HEK293 (cell line): ENCODE data around the gene SLC22A4.

Source experiments
- CTCF ChIA-PET: fragments of 350-600 bp; formaldehyde crosslinking; extraction: SDS; loops from one replicate; lab custom pipeline; 2021; ENCODE audit warnings: antibody characterized with exemption; lab: Yijun Ruan, JAX
- POLR2A ChIA-PET: fragments of 300-600 bp; formaldehyde crosslinking; extraction: SDS; loops from one replicate; lab custom pipeline; 2020; ENCODE audit warnings: antibody characterized with exemption, inconsistent platforms; lab: Yijun Ruan, JAX
- H3K27ac ChIP-seq: fragments of 200-500 bp; sonication (Bioruptor generic); 2 replicates; pipeline ENCODE4 v1.5.1; 2014; ENCODE audit warnings: low read depth, low read length, control low read depth, inconsistent platforms; ENCODE audit errors: extremely low read depth
- H3K36me3 ChIP-seq, 2 experiments: fragments of 200-500 bp in 1 of 2; sonication (Bioruptor generic) in 1 of 2; 1 replicate in 1 of 2; 2 replicates in 1 of 2; pipeline ENCODE4 v1.5.1; 2014 to 2017; ENCODE audit warnings: inconsistent platforms in 2 of 2, low read length in 2 of 2; ENCODE audit not compliant: control insufficient read depth in 2 of 2, insufficient read depth in 1 of 2
- H3K4me1 ChIP-seq: fragments of 200-500 bp; sonication (Bioruptor generic); 2 replicates; pipeline ENCODE4 v1.5.1; 2014; ENCODE audit warnings: mild to moderate bottlenecking, low read length, inconsistent platforms; ENCODE audit not compliant: control insufficient read depth, insufficient read depth
- H3K4me3 ChIP-seq: 2 replicates; pipeline ENCODE4 v1.5.1; 2011; ENCODE audit warnings: low read depth, mild to moderate bottlenecking, control low read depth, low read length, moderate library complexity
- H3K9me3 ChIP-seq: fragments of 200-500 bp; sonication (Bioruptor generic); 2 replicates; pipeline ENCODE4 v1.5.1; 2014; ENCODE audit warnings: low read depth, low read length, inconsistent platforms; ENCODE audit not compliant: control insufficient read depth, insufficient read depth
- GLI2 ChIP-seq: fragments of 450-650 bp; formaldehyde crosslinking; IDR thresholded peaks from 2 replicates; pipeline ENCODE4; 2017; ENCODE audit warnings: missing biosample characterization, missing genetic modification characterization, low read depth, borderline replicate concordance
- KLF8 ChIP-seq: fragments of 450-650 bp; formaldehyde crosslinking; IDR thresholded peaks from 2 replicates; pipeline ENCODE4 v1.5.1; 2016; ENCODE audit warnings: missing biosample characterization, missing genetic modification characterization
- PRDM10 ChIP-seq: fragments of 450-650 bp; formaldehyde crosslinking; IDR thresholded peaks from 2 replicates; pipeline ENCODE4 v1.5.1; 2016; ENCODE audit warnings: missing biosample characterization, missing genetic modification characterization
- SP7 ChIP-seq: fragments of 450-650 bp; formaldehyde crosslinking; IDR thresholded peaks from 2 replicates; pipeline ENCODE4 v1.5.1; 2016; ENCODE audit warnings: missing biosample characterization, missing genetic modification characterization
- ZBTB11 ChIP-seq: fragments of 450-650 bp; formaldehyde crosslinking; conservative IDR thresholded peaks from 2 replicates; pipeline ENCODE4 v1.5.1; 2016; ENCODE audit warnings: low read depth, missing biosample characterization, missing genetic modification characterization
- ZEB2 ChIP-seq: fragments of 450-650 bp; formaldehyde crosslinking; IDR thresholded peaks from 2 replicates; pipeline ENCODE4 v1.5.1; 2016; ENCODE audit warnings: missing biosample characterization, missing genetic modification characterization
- ZNF19 ChIP-seq: fragments of 450-650 bp; formaldehyde crosslinking; IDR thresholded peaks from 2 replicates; pipeline ENCODE4; 2016; ENCODE audit warnings: missing biosample characterization, missing genetic modification characterization, low read depth
- ZNF211 ChIP-seq: fragments of 450-650 bp; formaldehyde crosslinking; IDR thresholded peaks from 2 replicates; pipeline ENCODE4 v1.5.1; 2016; ENCODE audit warnings: low read depth, missing biosample characterization, missing genetic modification characterization
- ZNF248 ChIP-seq: fragments of 450-650 bp; formaldehyde crosslinking; IDR thresholded peaks from 2 replicates; pipeline ENCODE4 v1.5.1; 2017; ENCODE audit warnings: missing biosample characterization, missing genetic modification characterization
- ZNF311 ChIP-seq: fragments of 450-650 bp; formaldehyde crosslinking; IDR thresholded peaks from 2 replicates; pipeline ENCODE4 v1.5.1; 2017; ENCODE audit warnings: missing biosample characterization, missing genetic modification characterization, borderline replicate concordance
- ZNF707 ChIP-seq: fragments of 450-650 bp; formaldehyde crosslinking; IDR thresholded peaks from 2 replicates; pipeline ENCODE4 v1.5.1; 2016; ENCODE audit warnings: missing biosample characterization, missing genetic modification characterization
- ZNF785 ChIP-seq: fragments of 450-650 bp; formaldehyde crosslinking; IDR thresholded peaks from 2 replicates; pipeline ENCODE4 v1.5.1; 2016; ENCODE audit warnings: missing biosample characterization, missing genetic modification characterization
- ZXDB ChIP-seq: fragments of 450-650 bp; formaldehyde crosslinking; IDR thresholded peaks from 2 replicates; pipeline ENCODE4 v1.5.1; 2016; ENCODE audit warnings: missing biosample characterization, missing genetic modification characterization
- TF ChIP-seq, protein P1 (sequence below): fragments of 450-650 bp; IDR thresholded peaks from 2 replicates; pipeline ENCODE4 v1.5.1; 2018; ENCODE audit warnings: missing biosample characterization, missing genetic modification characterization
- TF ChIP-seq, protein P2 (sequence below): fragments of 450-650 bp; formaldehyde crosslinking; IDR thresholded peaks from 2 replicates; pipeline ENCODE4 v1.5.0; 2017; ENCODE audit warnings: missing biosample characterization, missing genetic modification characterization, borderline replicate concordance
- TF ChIP-seq, protein P3 (sequence below): fragments of 450-650 bp; formaldehyde crosslinking; IDR thresholded peaks from 2 replicates; pipeline ENCODE4 v1.5.1; 2016; ENCODE audit warnings: missing biosample characterization, missing genetic modification characterization
- TF ChIP-seq, protein P4 (sequence below): fragments of 450-650 bp; formaldehyde crosslinking; IDR thresholded peaks from 2 replicates; pipeline ENCODE4 v1.5.1; 2016; ENCODE audit warnings: missing biosample characterization, missing genetic modification characterization
- TF ChIP-seq, protein P5 (sequence below): fragments of 450-650 bp; formaldehyde crosslinking; IDR thresholded peaks from 2 replicates; pipeline ENCODE4 v1.5.1; 2016; ENCODE audit warnings: missing biosample characterization, missing genetic modification characterization

The SLC22A4 gene

GRCh38 chr5:132381614-132382013 is 87.4 kb downstream of the SLC22A4 start:
- Histone ChIP-seq H3K27ac (no peak overlapping the region), H3K36me3 (peaks cover 0 to 46% of the 10 kb centered on the region in 2 experiments; a peak in 1 of 3 replicates), H3K4me1 (no peaks in the 10 kb centered on the region)
- CTCF ChIA-PET = interaction anchor here (1.0 to 1.8 kb wide), 5 partner anchors 68 to 145 kb away, joined by 3 to 5 read pairs (median 4); no protein-coding TSS in a partner anchor
- no peak for TF ChIP-seq ZNF211
- TF ChIP-seq, protein P1, sequence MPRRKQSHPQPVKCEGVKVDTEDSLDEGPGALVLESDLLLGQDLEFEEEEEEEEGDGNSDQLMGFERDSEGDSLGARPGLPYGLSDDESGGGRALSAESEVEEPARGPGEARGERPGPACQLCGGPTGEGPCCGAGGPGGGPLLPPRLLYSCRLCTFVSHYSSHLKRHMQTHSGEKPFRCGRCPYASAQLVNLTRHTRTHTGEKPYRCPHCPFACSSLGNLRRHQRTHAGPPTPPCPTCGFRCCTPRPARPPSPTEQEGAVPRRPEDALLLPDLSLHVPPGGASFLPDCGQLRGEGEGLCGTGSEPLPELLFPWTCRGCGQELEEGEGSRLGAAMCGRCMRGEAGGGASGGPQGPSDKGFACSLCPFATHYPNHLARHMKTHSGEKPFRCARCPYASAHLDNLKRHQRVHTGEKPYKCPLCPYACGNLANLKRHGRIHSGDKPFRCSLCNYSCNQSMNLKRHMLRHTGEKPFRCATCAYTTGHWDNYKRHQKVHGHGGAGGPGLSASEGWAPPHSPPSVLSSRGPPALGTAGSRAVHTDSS (tag by site-specific recombination) = no peak
- TF ChIP-seq GLI2 (tag by site-specific recombination) = no peak
- no peak for TF ChIP-seq ZXDB (tag by site-specific recombination)
- no peak for TF ChIP-seq ZNF707 (tag by site-specific recombination)
- no peak for TF ChIP-seq ZBTB11
- TF ChIP-seq ZNF785 (tag by site-specific recombination) = no peak
- TF ChIP-seq ZEB2 (tag by site-specific recombination) = no peak
- TF ChIP-seq, protein P2, sequence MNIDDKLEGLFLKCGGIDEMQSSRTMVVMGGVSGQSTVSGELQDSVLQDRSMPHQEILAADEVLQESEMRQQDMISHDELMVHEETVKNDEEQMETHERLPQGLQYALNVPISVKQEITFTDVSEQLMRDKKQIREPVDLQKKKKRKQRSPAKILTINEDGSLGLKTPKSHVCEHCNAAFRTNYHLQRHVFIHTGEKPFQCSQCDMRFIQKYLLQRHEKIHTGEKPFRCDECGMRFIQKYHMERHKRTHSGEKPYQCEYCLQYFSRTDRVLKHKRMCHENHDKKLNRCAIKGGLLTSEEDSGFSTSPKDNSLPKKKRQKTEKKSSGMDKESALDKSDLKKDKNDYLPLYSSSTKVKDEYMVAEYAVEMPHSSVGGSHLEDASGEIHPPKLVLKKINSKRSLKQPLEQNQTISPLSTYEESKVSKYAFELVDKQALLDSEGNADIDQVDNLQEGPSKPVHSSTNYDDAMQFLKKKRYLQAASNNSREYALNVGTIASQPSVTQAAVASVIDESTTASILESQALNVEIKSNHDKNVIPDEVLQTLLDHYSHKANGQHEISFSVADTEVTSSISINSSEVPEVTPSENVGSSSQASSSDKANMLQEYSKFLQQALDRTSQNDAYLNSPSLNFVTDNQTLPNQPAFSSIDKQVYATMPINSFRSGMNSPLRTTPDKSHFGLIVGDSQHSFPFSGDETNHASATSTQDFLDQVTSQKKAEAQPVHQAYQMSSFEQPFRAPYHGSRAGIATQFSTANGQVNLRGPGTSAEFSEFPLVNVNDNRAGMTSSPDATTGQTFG (tag by site-specific recombination) = no peak
- TF ChIP-seq, protein P3, sequence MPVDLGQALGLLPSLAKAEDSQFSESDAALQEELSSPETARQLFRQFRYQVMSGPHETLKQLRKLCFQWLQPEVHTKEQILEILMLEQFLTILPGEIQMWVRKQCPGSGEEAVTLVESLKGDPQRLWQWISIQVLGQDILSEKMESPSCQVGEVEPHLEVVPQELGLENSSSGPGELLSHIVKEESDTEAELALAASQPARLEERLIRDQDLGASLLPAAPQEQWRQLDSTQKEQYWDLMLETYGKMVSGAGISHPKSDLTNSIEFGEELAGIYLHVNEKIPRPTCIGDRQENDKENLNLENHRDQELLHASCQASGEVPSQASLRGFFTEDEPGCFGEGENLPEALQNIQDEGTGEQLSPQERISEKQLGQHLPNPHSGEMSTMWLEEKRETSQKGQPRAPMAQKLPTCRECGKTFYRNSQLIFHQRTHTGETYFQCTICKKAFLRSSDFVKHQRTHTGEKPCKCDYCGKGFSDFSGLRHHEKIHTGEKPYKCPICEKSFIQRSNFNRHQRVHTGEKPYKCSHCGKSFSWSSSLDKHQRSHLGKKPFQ (tag by site-specific recombination) = no peak
- TF ChIP-seq, protein P4, sequence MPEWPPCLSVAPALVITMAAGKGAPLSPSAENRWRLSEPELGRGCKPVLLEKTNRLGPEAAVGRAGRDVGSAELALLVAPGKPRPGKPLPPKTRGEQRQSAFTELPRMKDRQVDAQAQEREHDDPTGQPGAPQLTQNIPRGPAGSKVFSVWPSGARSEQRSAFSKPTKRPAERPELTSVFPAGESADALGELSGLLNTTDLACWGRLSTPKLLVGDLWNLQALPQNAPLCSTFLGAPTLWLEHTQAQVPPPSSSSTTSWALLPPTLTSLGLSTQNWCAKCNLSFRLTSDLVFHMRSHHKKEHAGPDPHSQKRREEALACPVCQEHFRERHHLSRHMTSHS (tag by site-specific recombination) = no peak
- no peak for TF ChIP-seq ZNF248 (tag by site-specific recombination)
- TF ChIP-seq, all 188 proteins: peak for 0
- no peaks in the 10 kb centered on the region for H3K9me3 ChIP-seq
- POLR2A ChIA-PET = no interaction called here
- H3K4me3 ChIP-seq = no peak overlapping the region

GRCh38 chr5:132383261-132383660 is 89.1 kb downstream of the SLC22A4 start:
- Histone ChIP-seq H3K4me1 (no peaks in the 10 kb centered on the region), H3K4me3 (no peak overlapping the region), H3K36me3 (peaks cover 0 to 54% of the 10 kb centered on the region in 2 experiments; a peak in 1 of 3 replicates), H3K9me3 (no peaks in the 10 kb centered on the region), H3K27ac (no peak overlapping the region)
- ChIA-PET CTCF (interaction anchor here (0.7 to 7.6 kb wide), 6 partner anchors 16 to 435 kb away, joined by 3 to 140 read pairs (median 7); no protein-coding TSS in a partner anchor), POLR2A (interaction anchor here (1.0 kb wide), 1 partner anchor 89 kb away, joined by 3 read pairs; the partner anchor contains the start of gene SLC22A4)
- no peak for TF ChIP-seq PRDM10 (tag by site-specific recombination)
- TF ChIP-seq ZNF311 = no peak
- TF ChIP-seq SP7 (tag by site-specific recombination) = no peak
- no peak for TF ChIP-seq ZNF19 (tag by site-specific recombination)
- TF ChIP-seq, protein P5, sequence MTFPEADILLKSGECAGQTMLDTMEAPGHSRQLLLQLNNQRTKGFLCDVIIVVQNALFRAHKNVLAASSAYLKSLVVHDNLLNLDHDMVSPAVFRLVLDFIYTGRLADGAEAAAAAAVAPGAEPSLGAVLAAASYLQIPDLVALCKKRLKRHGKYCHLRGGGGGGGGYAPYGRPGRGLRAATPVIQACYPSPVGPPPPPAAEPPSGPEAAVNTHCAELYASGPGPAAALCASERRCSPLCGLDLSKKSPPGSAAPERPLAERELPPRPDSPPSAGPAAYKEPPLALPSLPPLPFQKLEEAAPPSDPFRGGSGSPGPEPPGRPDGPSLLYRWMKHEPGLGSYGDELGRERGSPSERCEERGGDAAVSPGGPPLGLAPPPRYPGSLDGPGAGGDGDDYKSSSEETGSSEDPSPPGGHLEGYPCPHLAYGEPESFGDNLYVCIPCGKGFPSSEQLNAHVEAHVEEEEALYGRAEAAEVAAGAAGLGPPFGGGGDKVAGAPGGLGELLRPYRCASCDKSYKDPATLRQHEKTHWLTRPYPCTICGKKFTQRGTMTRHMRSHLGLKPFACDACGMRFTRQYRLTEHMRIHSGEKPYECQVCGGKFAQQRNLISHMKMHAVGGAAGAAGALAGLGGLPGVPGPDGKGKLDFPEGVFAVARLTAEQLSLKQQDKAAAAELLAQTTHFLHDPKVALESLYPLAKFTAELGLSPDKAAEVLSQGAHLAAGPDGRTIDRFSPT (tag by site-specific recombination) = no peak
- no peak for TF ChIP-seq KLF8 (tag by site-specific recombination)
